Right atrium auricular region (tissue), 2 donors: ENCODE measurements around the gene IP6K2. TPM values are rescaled to one million over a fixed set of nuclear protein-coding genes. Genes with fewer than 3 reads are reported as not detected.

Experiments
- DNase-seq: peaks from one replicate; pipeline ENCODE4 v3.0.0-alpha.2; 2019; ENCODE audit warnings: low spot score
- H3K27ac ChIP-seq, 2 donors: fragments of 200-600 bp; sonication (generic); 1 replicate in 1 of 2; 2 replicates in 1 of 2; pipeline ENCODE4 v1.5.1; 2016 to 2019
- H3K27me3 ChIP-seq, 2 donors: fragments of 200-600 bp; sonication (generic); one replicate each; pipeline versions ENCODE4 v1.5.1 to v1.6.0; 2017 to 2019
- H3K36me3 ChIP-seq: fragments of 200-600 bp; sonication (generic); one replicate; pipeline ENCODE4 v1.5.1; 2016
- H3K4me1 ChIP-seq, 2 donors: fragments of 200-600 bp; sonication (generic); one replicate each; pipeline versions ENCODE4 v1.5.1 to v1.6.0; 2017 to 2019
- H3K4me3 ChIP-seq, 2 donors: fragments of 200-600 bp; sonication (generic); 1 replicate in 1 of 2; 2 replicates in 1 of 2; pipeline ENCODE4 v1.5.1; 2017 to 2019; ENCODE audit warnings: mild to moderate bottlenecking in 1 of 2, moderate library complexity in 1 of 2
- H3K9me3 ChIP-seq, 2 donors: fragments of 200-600 bp; sonication (generic); one replicate each; pipeline ENCODE4 v1.5.1; 2019
- total RNA-seq, 2 donors: library from RNA; depleted of rRNA; stranded (reverse); fragments of >200 nt; gene quantifications; one replicate each; pipeline ENCODE4 v1.1.0, GENCODE V29; 2016
- TF ChIP-seq, protein P1 (sequence below), 2 donors: fragments of 200-600 bp; sonication (generic); IDR thresholded peaks; one replicate each; pipeline ENCODE4 v1.5.1; 2019; ENCODE audit warnings: antibody characterized with exemption in 2 of 2

The IP6K2 gene
- total RNA-seq, 2 donors from 2014 or later = 35.7 to 39.6 TPM

GRCh38 chr3:48672522-48672921, 44.5 kb downstream of the IP6K2 start:
- no peak overlapping the region for H3K4me3 ChIP-seq
- TF ChIP-seq, protein P1, sequence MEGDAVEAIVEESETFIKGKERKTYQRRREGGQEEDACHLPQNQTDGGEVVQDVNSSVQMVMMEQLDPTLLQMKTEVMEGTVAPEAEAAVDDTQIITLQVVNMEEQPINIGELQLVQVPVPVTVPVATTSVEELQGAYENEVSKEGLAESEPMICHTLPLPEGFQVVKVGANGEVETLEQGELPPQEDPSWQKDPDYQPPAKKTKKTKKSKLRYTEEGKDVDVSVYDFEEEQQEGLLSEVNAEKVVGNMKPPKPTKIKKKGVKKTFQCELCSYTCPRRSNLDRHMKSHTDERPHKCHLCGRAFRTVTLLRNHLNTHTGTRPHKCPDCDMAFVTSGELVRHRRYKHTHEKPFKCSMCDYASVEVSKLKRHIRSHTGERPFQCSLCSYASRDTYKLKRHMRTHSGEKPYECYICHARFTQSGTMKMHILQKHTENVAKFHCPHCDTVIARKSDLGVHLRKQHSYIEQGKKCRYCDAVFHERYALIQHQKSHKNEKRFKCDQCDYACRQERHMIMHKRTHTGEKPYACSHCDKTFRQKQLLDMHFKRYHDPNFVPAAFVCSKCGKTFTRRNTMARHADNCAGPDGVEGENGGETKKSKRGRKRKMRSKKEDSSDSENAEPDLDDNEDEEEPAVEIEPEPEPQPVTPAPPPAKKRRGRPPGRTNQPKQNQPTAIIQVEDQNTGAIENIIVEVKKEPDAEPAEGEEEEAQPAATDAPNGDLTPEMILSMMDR (IDR thresholded peaks at IDR 0.05) = no peak
- H3K4me1 ChIP-seq = no peaks in the 10 kb centered on the region
- H3K36me3 ChIP-seq = peaks cover 35% of the 10 kb centered on the region
- no peak for DNase-seq
- no peaks in the 10 kb centered on the region for H3K9me3 ChIP-seq
- H3K27me3 ChIP-seq = no peaks in the 10 kb centered on the region
- no peak overlapping the region for H3K27ac ChIP-seq

- Histone ChIP-seq H3K27me3 (no peaks in the 10 kb centered on the region), H3K36me3 (no peaks in the 10 kb centered on the region), H3K9me3 (no peaks in the 10 kb centered on the region), H3K27ac (peak overlapping the region; percentile 84 to 93), H3K4me3 (no peak overlapping the region), H3K4me1 (peaks cover 0 to 39% of the 10 kb centered on the region in 2 donors)
- TF ChIP-seq, protein P1 (IDR thresholded peaks at IDR 0.05) = no peak
- DNase-seq = no peak
Observed at GRCh38 chr3:48664929-48665328, 52.1 kb downstream of the IP6K2 start.

- DNase-seq = no peak
- H3K9me3 ChIP-seq = no peaks in the 10 kb centered on the region
- H3K27ac ChIP-seq = peak overlapping the region; percentile 84 to 93
- TF ChIP-seq, protein P1 (IDR thresholded peaks at IDR 0.05) = peak in 1 of 2 donors; percentile 8
- peaks cover 0 to 39% of the 10 kb centered on the region in 2 donors for H3K4me1 ChIP-seq
- H3K4me3 ChIP-seq = peak overlapping the region in 1 of 2 donors; percentile 59
- no peaks in the 10 kb centered on the region for H3K36me3 ChIP-seq
- H3K27me3 ChIP-seq = no peaks in the 10 kb centered on the region
Observed at GRCh38 chr3:48664313-48664644, 52.7 kb downstream of the IP6K2 start.

- H3K4me1 ChIP-seq = peaks cover 0 to 39% of the 10 kb centered on the region in 2 donors
- H3K36me3 ChIP-seq = no peaks in the 10 kb centered on the region
- H3K27me3 ChIP-seq = no peaks in the 10 kb centered on the region
- DNase-seq = peak; percentile 98
- H3K9me3 ChIP-seq = no peaks in the 10 kb centered on the region
- TF ChIP-seq, protein P1 (IDR thresholded peaks at IDR 0.05) = peak; percentile 48 to 70
- peak overlapping the region; percentile 48 to 59 for H3K4me3 ChIP-seq
- peak overlapping the region; percentile 84 to 93 for H3K27ac ChIP-seq
Observed at GRCh38 chr3:48663489-48664312, 53.3 kb downstream of the IP6K2 start.

DNA sequence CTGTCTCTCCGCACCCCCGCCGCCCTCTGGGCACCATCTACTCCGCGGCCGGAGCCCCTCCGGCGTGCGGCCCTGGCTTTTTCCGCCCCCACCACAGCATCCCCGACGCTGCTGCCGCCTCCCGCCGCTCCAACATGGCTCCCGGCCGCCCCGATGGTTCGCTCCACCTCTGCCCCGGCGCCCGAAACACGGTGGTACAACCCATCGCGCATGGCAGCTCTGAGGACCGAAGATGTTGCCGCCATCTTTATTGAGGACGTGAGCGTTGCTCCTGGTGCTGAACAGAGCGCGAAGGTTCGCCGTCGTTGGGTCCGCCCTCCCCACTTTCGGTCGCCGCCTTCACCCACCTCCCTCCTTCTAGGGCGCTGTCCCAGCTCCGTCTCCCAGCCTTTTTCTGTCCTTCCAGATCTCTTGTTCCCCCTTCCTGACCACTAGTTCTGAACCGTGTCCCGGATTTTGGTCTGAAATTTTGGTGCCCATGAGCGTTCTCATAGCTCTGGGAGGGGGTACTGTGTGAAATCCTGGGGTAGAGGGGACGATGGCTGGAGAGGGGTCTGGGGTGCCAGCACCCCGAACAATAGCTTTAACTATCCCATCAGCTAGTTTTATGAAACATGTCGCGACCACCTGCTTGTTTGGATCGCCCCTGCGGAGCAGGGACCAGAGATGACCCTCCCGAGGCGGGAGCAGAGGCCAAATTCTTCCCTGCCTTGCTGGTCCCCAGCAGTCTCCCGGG, 54.1 kb downstream of the IP6K2 start, which contains the start of gene CELSR3:
Gene CELSR3, minus strand, starts transcription at position 134 of the 736 bp plus-strand sequence. CDS start 252 bp downstream, outside the sequence.
- H3K27ac ChIP-seq = peak within 1 kb of the TSS; percentile 84 to 93
- peak; percentile 83 for DNase-seq
- TF ChIP-seq, protein P1 (IDR thresholded peaks at IDR 0.05) = no peak
- no peaks in the 10 kb centered on the region for H3K9me3 ChIP-seq
- H3K4me1 ChIP-seq = peaks cover 0 to 39% of the 10 kb centered on the region in 2 donors
- H3K36me3 ChIP-seq = no peaks in the 10 kb centered on the region
- no peaks in the 10 kb centered on the region for H3K27me3 ChIP-seq
- H3K4me3 ChIP-seq = peak within 1 kb of the TSS; percentile 48 to 59
